Activated CD4-positive, CD25-positive, alpha-beta regulatory T cell treated with anti-CD3 and anti-CD28 coated beads, Interleukin-2, amount 50 U/mL, for 16 hours (primary cell): ENCODE measurements around the gene KIAA0513.

Source experiments
- DNase-seq: peaks from one replicate; pipeline ENCODE4 v3.0.0-alpha.2; 2020; ENCODE audit warnings: low read depth, low spot score

Gene KIAA0513

GRCh38 chr16:85069171-85069570, 41.6 kb downstream of the KIAA0513 start:
- no peak for DNase-seq

GRCh38 chr16:85072076-85072860, 44.7 kb downstream of the KIAA0513 start:
- no peak for DNase-seq

- no peak for DNase-seq
These were observed 45.4 kb downstream of the KIAA0513 start for GRCh38 chr16:85072947-85073346.

GRCh38 chr16:85074225-85074914, 46.8 kb downstream of the KIAA0513 start:
- DNase-seq: no peak

- no peak for DNase-seq
These were observed 47.8 kb downstream of the KIAA0513 start for GRCh38 chr16:85075236-85075924.

GRCh38 chr16:85077039-85077438, 49.4 kb downstream of the KIAA0513 start:
- DNase-seq: no peak

- no peak for DNase-seq
These were observed 50.1 kb downstream of the KIAA0513 start for GRCh38 chr16:85077576-85078125.

GRCh38 chr16:85078226-85078625, 50.6 kb downstream of the KIAA0513 start:
- DNase-seq: no peak

- DNase-seq: no peak
These were observed 51.4 kb downstream of the KIAA0513 start for GRCh38 chr16:85078952-85079351.

- DNase-seq: no peak
These were observed 52.4 kb downstream of the KIAA0513 start for GRCh38 chr16:85079785-85080570.

GRCh38 chr16:85081038-85081437, 53.4 kb downstream of the KIAA0513 start:
- DNase-seq: no peak

- no peak for DNase-seq
These were observed 54.2 kb downstream of the KIAA0513 start for GRCh38 chr16:85081765-85082164.

- no peak for DNase-seq
These were observed 54.8 kb downstream of the KIAA0513 start for GRCh38 chr16:85082173-85083050.

- DNase-seq: no peak
These were observed 55.5 kb downstream of the KIAA0513 start for GRCh38 chr16:85083051-85083639.

- no peak for DNase-seq
These were observed 57.4 kb downstream of the KIAA0513 start for GRCh38 chr16:85084841-85085510.

- no peak for DNase-seq
These were observed 58.1 kb downstream of the KIAA0513 start for GRCh38 chr16:85085721-85086120.

- DNase-seq: peak; percentile 51
These were observed 59.0 kb downstream of the KIAA0513 start for GRCh38 chr16:85086347-85087291.

- no peak for DNase-seq
These were observed 60.4 kb downstream of the KIAA0513 start for GRCh38 chr16:85087899-85088569.
